Ishikawa (cell line): Measurements from ENCODE around the gene C21orf58.

Experiments used
- CREB1 ChIP-seq: IDR thresholded peaks from 2 replicates; pipeline ENCODE4 v1.6.1; 2012; ENCODE audit warnings: low read depth
- EP300 ChIP-seq: IDR thresholded peaks from 2 replicates; pipeline ENCODE4 v1.6.1; 2012; ENCODE audit warnings: borderline replicate concordance
- FOXM1 ChIP-seq: IDR thresholded peaks from 2 replicates; pipeline ENCODE4 v1.6.1; 2012; ENCODE audit warnings: low read depth, borderline replicate concordance
- MAX ChIP-seq: IDR thresholded peaks from 2 replicates; pipeline ENCODE4 v1.6.1; 2012
- RAD21 ChIP-seq: IDR thresholded peaks from 2 replicates; pipeline ENCODE4 v1.6.1; 2012; ENCODE audit warnings: low read depth
- TCF12 ChIP-seq: IDR thresholded peaks from 2 replicates; pipeline ENCODE4 v1.6.1; 2012; ENCODE audit warnings: low read depth
- YY1 ChIP-seq: IDR thresholded peaks from 2 replicates; pipeline ENCODE4 v1.6.1; 2012; ENCODE audit warnings: low read depth

- TF ChIP-seq RAD21 (no peak), MAX (no peak), FOXM1 (no peak), YY1 (no peak), CREB1 (no peak), EP300 (no peak), TCF12 (no peak)
Observed at GRCh38 chr21:46318464-46318845, 5.2 kb downstream of the C21orf58 start.
